HL-60 (cell line): ENCODE results near the gene PHF24.

Experiments
- CTCF ChIP-seq: IDR thresholded peaks from one replicate; pipeline ENCODE4 v1.5.1; 2011; ENCODE audit warnings: low read length, control low read depth, inconsistent platforms; ENCODE audit not compliant: insufficient read depth
- POLR2AphosphoS5 ChIP-seq: IDR thresholded peaks from 2 replicates; pipeline ENCODE4 v1.6.1; 2012; ENCODE audit warnings: low read depth

GRCh38 chr9:34959461-34959860 lies 1.4 kb downstream of the PHF24 start:
- TF ChIP-seq CTCF (no peak), POLR2AphosphoS5 (no peak)
